ENCODE results near the gene INA.

GRCh38 chr10:103276896-103277712 is at the start of gene INA:
- TF ChIP-seq CTCF (IDR thresholded peaks at IDR 0.05) (no peak), POLR2AphosphoS5 (IDR thresholded peaks at IDR 0.05) (no peak), POLR2A (IDR thresholded peaks at IDR 0.05) (no peak), EP300 (IDR thresholded peaks at IDR 0.05) (no peak)

Measured in suprapubic skin (tissue), 4 donors.